Subcutaneous adipose tissue (tissue), 4 donors: ENCODE data around the gene MAP3K5. TPM values are rescaled to one million over a fixed set of nuclear protein-coding genes. Genes with fewer than 3 reads are reported as not detected.

Source experiments
- CTCF ChIP-seq: fragments of 450-650 bp; IDR thresholded peaks from one replicate; pipeline ENCODE4 v1.5.1; 2016; ENCODE audit warnings: low read depth, mild to moderate bottlenecking, control low read depth, antibody characterized with exemption, moderate library complexity
- total RNA-seq, 4 donors: library from RNA; depleted of rRNA; stranded (reverse); fragments of >200 nt; gene quantifications; one replicate each; pipeline ENCODE4 v1.1.0, GENCODE V29; 2016

MAP3K5 gene
- total RNA-seq, 4 donors from 2014 or later = 20.9 to 44.0 (median 37.1) TPM

- TF ChIP-seq CTCF = no peak
Observed at GRCh38 chr6:136762022-136762975, 30.0 kb downstream of the MAP3K5 start.

- no peak for TF ChIP-seq CTCF
Observed at GRCh38 chr6:136761227-136761922, 30.9 kb downstream of the MAP3K5 start.

- TF ChIP-seq CTCF = no peak
Observed at GRCh38 chr6:136757150-136757549, 35.1 kb downstream of the MAP3K5 start.

- no peak for TF ChIP-seq CTCF
Observed at GRCh38 chr6:136754820-136755219, 37.5 kb downstream of the MAP3K5 start.

- TF ChIP-seq CTCF = no peak
Observed at GRCh38 chr6:136753624-136754023, 38.7 kb downstream of the MAP3K5 start.

GRCh38 chr6:136752554-136752953 is 39.7 kb downstream of the MAP3K5 start:
- no peak for TF ChIP-seq CTCF

- TF ChIP-seq CTCF = no peak
Observed at GRCh38 chr6:136751991-136752390, 40.3 kb downstream of the MAP3K5 start.
